ENCODE measurements around the gene PTPRN2.

Gene PTPRN2

DNA sequence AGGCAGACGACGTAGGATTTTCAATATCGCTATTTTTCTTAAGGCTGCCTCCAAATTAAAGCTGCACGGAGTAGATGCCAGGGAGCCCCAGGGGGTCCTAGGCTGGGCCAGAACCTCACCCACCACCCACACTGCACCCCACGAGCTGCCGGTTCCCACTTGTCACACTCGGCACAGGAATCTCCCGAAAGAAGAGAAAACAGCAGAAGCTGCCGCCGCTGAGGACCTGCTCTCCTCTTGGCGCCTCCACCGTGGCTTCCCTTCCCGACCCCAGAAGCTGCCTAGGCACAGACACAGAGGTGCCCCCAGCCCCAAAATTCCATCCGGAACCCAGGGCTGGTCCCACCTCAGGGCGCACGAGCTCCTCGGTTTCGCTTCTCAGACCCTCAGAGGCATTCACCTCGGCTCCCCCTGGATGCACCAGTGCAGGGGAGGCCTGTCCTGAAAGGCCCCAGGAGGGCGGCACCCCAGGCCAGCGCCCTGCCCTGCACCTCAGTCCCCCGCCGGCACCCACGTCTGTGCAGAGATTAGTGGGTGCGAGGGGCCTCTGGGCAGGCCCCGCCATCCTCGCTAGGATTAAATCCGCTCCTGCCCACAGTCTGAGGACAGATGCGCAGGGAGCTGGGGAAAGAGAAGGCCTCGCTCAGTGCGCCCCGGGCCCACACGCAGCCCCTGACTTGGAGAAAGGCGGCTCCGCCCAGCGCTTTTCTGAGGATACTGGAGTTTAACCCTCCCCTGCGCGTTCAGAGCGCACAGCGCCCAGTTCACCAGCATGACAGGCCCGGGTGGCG is 99.2 kb downstream of the PTPRN2 start:
- DNase-seq (ENCODE audit: low read depth), result no peak
- TF ChIP-seq CTCF (conservative IDR thresholded peaks at IDR 0.05; ENCODE audit: low read depth, low read length), result no peak
- H3K4me3 ChIP-seq (ENCODE audit: low read depth, low read length), result no peak overlapping the region

- H3K4me3 ChIP-seq (ENCODE audit: low read depth, low read length), result no peak overlapping the region
- DNase-seq (ENCODE audit: low read depth), result no peak
- TF ChIP-seq CTCF (conservative IDR thresholded peaks at IDR 0.05; ENCODE audit: low read depth, low read length), result no peak
These were observed 99.9 kb downstream of the PTPRN2 start for GRCh38 chr7:158487631-158488151.

GRCh38 chr7:158486919-158487318 is 100.7 kb downstream of the PTPRN2 start:
- no peak for DNase-seq (ENCODE audit: low read depth)
- no peak overlapping the region for H3K4me3 ChIP-seq (ENCODE audit: low read depth, low read length)
- TF ChIP-seq CTCF (conservative IDR thresholded peaks at IDR 0.05; ENCODE audit: low read depth, low read length), result no peak

DNA sequence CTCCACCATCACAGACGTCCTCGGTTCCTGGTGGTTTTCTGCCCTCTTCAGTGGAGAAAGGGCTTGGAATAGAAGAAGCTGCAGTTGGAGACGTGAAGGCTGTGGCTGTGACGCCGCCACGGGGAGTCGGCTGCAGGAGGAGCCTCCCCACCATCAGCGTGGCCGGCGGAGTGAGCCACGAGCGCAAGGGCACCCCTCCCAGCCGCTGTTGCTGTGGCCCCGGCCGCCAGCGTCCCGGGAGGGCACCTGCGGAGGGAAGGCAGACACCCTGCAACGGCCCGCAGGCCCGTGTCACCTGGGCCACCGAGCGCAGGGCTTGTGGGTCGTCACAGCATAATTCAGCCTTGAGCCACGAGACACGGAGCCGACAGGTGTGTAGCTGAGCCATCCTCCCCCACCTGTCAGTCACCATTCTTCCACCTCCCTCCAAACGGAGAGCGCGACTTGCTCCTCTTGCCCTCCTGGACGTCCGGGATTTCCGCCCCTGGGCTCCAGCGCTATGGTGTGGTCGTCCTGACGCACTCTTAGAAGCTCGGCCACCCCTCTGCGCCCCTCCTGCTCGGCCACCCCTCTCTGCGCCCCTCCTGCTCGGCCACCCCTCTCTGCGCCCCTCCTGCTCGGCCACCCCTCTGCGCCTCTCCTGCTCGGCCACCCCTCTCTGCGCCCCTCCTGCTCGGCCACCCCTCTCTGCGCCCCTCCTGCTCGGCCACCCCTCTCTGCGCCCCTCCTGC is 102.7 kb downstream of the PTPRN2 start:
- TF ChIP-seq CTCF (conservative IDR thresholded peaks at IDR 0.05; ENCODE audit: low read depth, low read length), result no peak
- no peak for DNase-seq (ENCODE audit: low read depth)
- H3K4me3 ChIP-seq (ENCODE audit: low read depth, low read length), result no peak overlapping the region

DNA sequence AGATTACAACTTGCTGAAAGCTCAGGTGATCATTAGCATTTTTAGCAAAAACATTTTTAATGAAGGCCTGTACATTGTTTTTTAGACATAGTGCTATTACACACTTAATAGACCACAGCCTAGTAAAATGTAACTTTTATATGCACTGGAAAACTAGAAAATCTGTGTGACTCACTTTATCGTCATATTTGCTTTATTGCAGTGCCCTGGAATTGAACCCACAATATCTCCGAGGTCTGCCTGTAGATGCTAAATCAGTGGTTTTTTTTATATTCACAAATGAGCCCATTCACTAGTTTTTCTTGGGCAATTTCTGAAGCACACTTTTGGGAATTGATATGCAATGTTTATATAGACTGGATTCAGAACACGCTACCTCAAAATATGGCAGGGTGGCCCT is 105.1 kb downstream of the PTPRN2 start:
- no peak overlapping the region for H3K4me3 ChIP-seq (ENCODE audit: low read depth, low read length)
- no peak for TF ChIP-seq CTCF (conservative IDR thresholded peaks at IDR 0.05; ENCODE audit: low read depth, low read length)
- DNase-seq (ENCODE audit: low read depth), result no peak

GRCh38 chr7:158479664-158480025 is 108.0 kb downstream of the PTPRN2 start:
- H3K4me3 ChIP-seq (ENCODE audit: low read depth, low read length), result no peak overlapping the region
- DNase-seq (ENCODE audit: low read depth), result no peak
- TF ChIP-seq CTCF (conservative IDR thresholded peaks at IDR 0.05; ENCODE audit: low read depth, low read length), result no peak

Data from choroid plexus epithelial cell (primary cell).